AG04450 (cell line): ENCODE results near the gene USPL1. TPM values are rescaled to one million over a fixed set of nuclear protein-coding genes. Genes with fewer than 3 reads are reported as not detected.
"Not testable (repeated sequence)": the region's sequence is repeated elsewhere in the genome, so short reads cannot be mapped to it uniquely, and the experiment has no call there.

Source experiments
- CTCF ChIA-PET: fragments of 300-600, 350-600 bp; formaldehyde crosslinking; extraction: SDS; loops from one replicate; lab custom pipeline; 2022; ENCODE audit warnings: antibody characterized with exemption, inconsistent platforms; lab: Charles Lee
- POLR2A ChIA-PET: fragments of 350-600 bp; formaldehyde crosslinking; extraction: SDS; loops from one replicate; lab custom pipeline; 2021; ENCODE audit warnings: antibody characterized with exemption, inconsistent platforms; lab: Yijun Ruan, JAX
- DNase-seq: peaks from one replicate; pipeline ENCODE4 v3.0.0-alpha.2; 2011; ENCODE audit warnings: low read depth, low spot score
- H3K27ac ChIP-seq: one replicate; pipeline ENCODE4 v1.5.1; 2012; ENCODE audit warnings: low read depth, low read length, control low read depth
- H3K27me3 ChIP-seq: one replicate; pipeline ENCODE4 v1.6.0; 2012; ENCODE audit warnings: low read length; ENCODE audit not compliant: control insufficient read depth, insufficient read depth
- H3K4me3 ChIP-seq: 2 replicates; pipeline ENCODE4 v1.5.1; 2011; ENCODE audit warnings: mild to moderate bottlenecking, low read depth, low read length, control low read depth
- H3K9me3 ChIP-seq: 2 replicates; pipeline ENCODE4 v1.5.1; 2012; ENCODE audit warnings: low read length; ENCODE audit not compliant: control insufficient read depth, insufficient read depth
- CTCF ChIP-seq: IDR thresholded peaks from 2 replicates; pipeline ENCODE4 v1.5.1; 2011; ENCODE audit warnings: low read depth, low read length, control low read depth, inconsistent platforms
- polyA plus RNA-seq: library from polyadenylated mRNA; depleted of rRNA; stranded (reverse); fragments of >200 nt; gene quantifications from 2 replicates; pipeline ENCODE4 v1.2.3, GENCODE V29; 2011

USPL1 gene
- polyA plus RNA-seq, 1 experiment = 24.1 TPM

- ChIA-PET POLR2A (no interaction called here), CTCF (no interaction called here)
These were observed 29.7 kb downstream of the USPL1 start for GRCh38 chr13:30647420-30647819.

GRCh38 chr13:30647824-30648521 is 30.3 kb downstream of the USPL1 start:
- H3K9me3 ChIP-seq = no peaks in the 10 kb centered on the region
- DNase-seq = no peak
- ChIA-PET CTCF (no interaction called here), POLR2A (no interaction called here)
- no peak overlapping the region for H3K27ac ChIP-seq
- no peak for TF ChIP-seq CTCF
- no peaks in the 10 kb centered on the region for H3K27me3 ChIP-seq
- H3K4me3 ChIP-seq = no peak overlapping the region

More at GRCh38 chr13:30647420-30647819, 29.7 kb downstream of the USPL1 start:
- Histone ChIP-seq H3K27me3 (no peaks in the 10 kb centered on the region), H3K27ac (no peak overlapping the region), H3K4me3 (no peak overlapping the region), H3K9me3 (no peaks in the 10 kb centered on the region)
- no peak for DNase-seq
- no peak for TF ChIP-seq CTCF

DNA sequence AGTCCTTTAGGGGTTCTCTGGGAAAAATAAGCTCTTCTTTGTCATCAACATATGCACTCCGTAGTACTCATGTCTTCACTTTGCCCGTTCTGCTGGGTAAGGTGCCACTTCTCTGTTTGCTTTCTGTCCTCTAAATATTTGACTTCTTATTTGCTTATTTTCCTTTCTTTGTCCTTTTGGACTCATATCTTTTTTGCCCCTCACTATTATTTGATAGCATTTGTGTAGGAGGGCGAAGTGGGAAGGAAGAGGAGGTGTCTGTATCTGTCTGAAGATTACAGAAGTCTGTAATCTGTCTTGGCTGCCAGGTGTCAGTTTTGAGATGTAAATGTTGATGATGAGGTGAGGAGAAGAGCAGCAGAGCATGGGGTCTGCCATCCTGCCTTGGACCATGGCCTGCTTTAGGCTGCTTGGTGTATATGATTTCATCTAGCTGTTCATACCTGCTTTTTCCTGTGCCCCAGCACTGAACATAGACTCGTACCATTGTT is 30.8 kb downstream of the USPL1 start:
- DNase-seq = no peak
- TF ChIP-seq CTCF = no peak
- Histone ChIP-seq H3K4me3 (no peak overlapping the region), H3K9me3 (no peaks in the 10 kb centered on the region), H3K27ac (no peak overlapping the region), H3K27me3 (no peaks in the 10 kb centered on the region)
- ChIA-PET POLR2A (no interaction called here), CTCF (no interaction called here)

DNA sequence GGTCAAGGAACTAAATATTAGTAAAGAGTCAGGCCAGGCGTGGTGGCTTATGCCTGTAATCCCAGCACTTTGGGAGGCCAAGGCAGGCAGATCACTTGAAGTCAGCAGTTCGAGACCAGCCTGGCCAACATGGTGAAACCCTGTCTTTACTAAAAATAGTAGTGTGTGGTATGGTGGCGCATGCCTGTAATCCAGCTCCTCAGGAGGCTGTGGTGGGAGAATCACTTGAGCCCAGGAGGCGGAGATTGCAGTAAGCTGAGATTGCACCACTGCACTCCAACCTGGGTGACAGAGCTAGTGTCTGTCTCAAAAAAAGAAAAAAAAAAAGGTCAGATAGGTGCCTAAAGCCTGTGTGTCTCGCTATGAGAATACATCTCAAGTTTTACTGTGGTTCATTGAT is 33.9 kb downstream of the USPL1 start:
- CTCF ChIA-PET, POLR2A ChIA-PET, H3K27me3 ChIP-seq, DNase-seq, H3K4me3 ChIP-seq, H3K27ac ChIP-seq, H3K9me3 ChIP-seq: not testable (repeated sequence)

GRCh38 chr13:30652746-30653386 is 35.1 kb downstream of the USPL1 start:
- no peak overlapping the region for H3K4me3 ChIP-seq
- TF ChIP-seq CTCF = no peak
- no peak overlapping the region for H3K27ac ChIP-seq
- ChIA-PET POLR2A (interaction anchor here (0.7 kb wide), 1 partner anchor 136 kb away, joined by 3 read pairs; no protein-coding TSS in a partner anchor), CTCF (interaction anchor here (0.6 kb wide), 1 partner anchor 190 kb away, joined by 3 read pairs; no protein-coding TSS in a partner anchor)
- H3K27me3 ChIP-seq = no peaks in the 10 kb centered on the region
- H3K9me3 ChIP-seq = no peaks in the 10 kb centered on the region
- DNase-seq = no peak
